GM23338 (cell line): ENCODE measurements around the gene SLC13A3. TPM values are rescaled to one million over a fixed set of nuclear protein-coding genes. Genes with fewer than 3 reads are reported as not detected.

ENCODE experiments used
- ATAC-seq: fragments of 200-7000 bp; cut with Tn5 transposase; 3 replicates; pipeline ENCODE4 v1.9.1; 2020
- DNase-seq: peaks from one replicate; pipeline ENCODE4 v3.0.0-alpha.2; 2015; ENCODE audit warnings: low spot score
- H2AFZ ChIP-seq: fragments of 200-600 bp; sonication (generic); 2 replicates; pipeline ENCODE4 v1.8.0; 2016; ENCODE audit warnings: antibody characterized with exemption, mild to moderate bottlenecking, moderate library complexity
- H3F3A ChIP-seq: fragments of 200-600 bp; sonication (generic); replicated peaks from 2 replicates; pipeline ENCODE4 v1.8.0; 2017; ENCODE audit warnings: antibody characterized with exemption, mixed run types, low read depth
- H3K27ac ChIP-seq: fragments of 200-600 bp; sonication (generic); 2 replicates; pipeline ENCODE4 v1.6.1; 2016; ENCODE audit warnings: low read depth
- H3K27me3 ChIP-seq: fragments of 200-600 bp; sonication (generic); 2 replicates; pipeline ENCODE4 v1.8.0; 2016; ENCODE audit warnings: mild to moderate bottlenecking, mixed run types, moderate library complexity; ENCODE audit not compliant: insufficient read depth
- H3K36me3 ChIP-seq: fragments of 200-600 bp; sonication (generic); 2 replicates; pipeline ENCODE4 v1.8.0; 2016; ENCODE audit warnings: mild to moderate bottlenecking; ENCODE audit not compliant: insufficient read depth
- H3K4me1 ChIP-seq: fragments of 200-600 bp; sonication (generic); 2 replicates; pipeline ENCODE4 v1.8.0; 2016; ENCODE audit warnings: mild to moderate bottlenecking, moderate library complexity; ENCODE audit not compliant: insufficient read depth
- H3K4me2 ChIP-seq: fragments of 200-600 bp; sonication (generic); 2 replicates; pipeline ENCODE4 v1.7.1; 2017; ENCODE audit warnings: mixed run types
- H3K4me3 ChIP-seq: fragments of 200-600 bp; sonication (generic); 2 replicates; pipeline ENCODE4 v1.6.1; 2016; ENCODE audit warnings: mixed run types
- H3K79me2 ChIP-seq: fragments of 200-600 bp; sonication (generic); replicated peaks from 2 replicates; pipeline ENCODE4 v1.8.0; 2017; ENCODE audit warnings: mild to moderate bottlenecking; ENCODE audit not compliant: insufficient read depth
- H3K9me2 ChIP-seq: fragments of 200-600 bp; sonication (generic); 2 replicates; pipeline ENCODE4 v1.8.0; 2017; ENCODE audit not compliant: insufficient read depth
- H4K20me1 ChIP-seq: fragments of 200-600 bp; sonication (generic); replicated peaks from 2 replicates; pipeline ENCODE4 v1.8.0; 2017; ENCODE audit warnings: mild to moderate bottlenecking; ENCODE audit not compliant: insufficient read depth
- H3K27ac Mint-ChIP-seq: 2 replicates; pipeline ENCODE4 v1.8.0; 2020; ENCODE audit warnings: inconsistent platforms, mild to moderate bottlenecking, moderate library complexity, mixed read lengths
- H3K27me3 Mint-ChIP-seq: 3 replicates; pipeline ENCODE4 v1.8.0; 2022; ENCODE audit warnings: low read depth, mild to moderate bottlenecking, moderate library complexity, mixed read lengths, inconsistent platforms; ENCODE audit not compliant: insufficient read depth, poor library complexity
- H3K36me3 Mint-ChIP-seq: 3 replicates; pipeline ENCODE4 v1.8.0; 2021; ENCODE audit warnings: low read depth, mild to moderate bottlenecking, inconsistent platforms, moderate library complexity, mixed read lengths
- H3K4me1 Mint-ChIP-seq: 3 replicates; pipeline ENCODE4 v1.8.0; 2020; ENCODE audit warnings: mild to moderate bottlenecking, inconsistent platforms, mixed read lengths
- H3K4me3 Mint-ChIP-seq: 3 replicates; pipeline ENCODE4 v1.8.0; 2021; ENCODE audit warnings: moderate library complexity, mild to moderate bottlenecking, inconsistent platforms, mixed read lengths
- H3K9me3 Mint-ChIP-seq: 3 replicates; pipeline ENCODE4 v1.8.0; 2020; ENCODE audit warnings: moderate library complexity, mild to moderate bottlenecking, inconsistent platforms, mixed read lengths
- CREB1 ChIP-seq: fragments of 250-450 bp; sonication (Bioruptor Pico); IDR thresholded peaks from 2 replicates; pipeline ENCODE4 v1.5.0; 2020; ENCODE audit warnings: low read depth, mild to moderate bottlenecking, moderate library complexity
- EZH2 ChIP-seq: fragments of 200-600 bp; sonication (generic); IDR thresholded peaks from one replicate; pipeline ENCODE4 v1.8.0; 2017; ENCODE audit warnings: antibody characterized with exemption, mild to moderate bottlenecking, low read depth; ENCODE audit not compliant: unreplicated experiment
- EZH2phosphoT487 ChIP-seq: fragments of 200-600 bp; sonication (generic); IDR thresholded peaks from one replicate; pipeline ENCODE4 v1.8.1; 2018; ENCODE audit warnings: antibody characterized with exemption; ENCODE audit not compliant: unreplicated experiment
- JUNB ChIP-seq: IDR thresholded peaks from one replicate; pipeline ENCODE4 v1.6.1; 2016; ENCODE audit warnings: antibody characterized with exemption; ENCODE audit not compliant: unreplicated experiment
- NANOG ChIP-seq: IDR thresholded peaks from 2 replicates; pipeline ENCODE4 v1.6.1; 2016; ENCODE audit warnings: antibody characterized with exemption, borderline replicate concordance
- POLR2AphosphoS5 ChIP-seq: IDR thresholded peaks from 2 replicates; pipeline ENCODE4 v1.6.1; 2016; ENCODE audit warnings: antibody characterized with exemption, low read depth
- REST ChIP-seq: IDR thresholded peaks from one replicate; pipeline ENCODE4 v1.6.1; 2018; ENCODE audit warnings: antibody characterized with exemption; ENCODE audit not compliant: unreplicated experiment
- STAT1 ChIP-seq: IDR thresholded peaks from one replicate; pipeline ENCODE4 v1.6.1; 2016; ENCODE audit warnings: antibody characterized with exemption; ENCODE audit not compliant: unreplicated experiment
- ZNF114 ChIP-seq: fragments of 250-450 bp; sonication (Bioruptor Pico); IDR thresholded peaks from 2 replicates; pipeline ENCODE4 v1.5.0; 2020; ENCODE audit warnings: mild to moderate bottlenecking, moderate library complexity
- ZNF331 ChIP-seq: fragments of 250-450 bp; sonication (Bioruptor Pico); IDR thresholded peaks from 2 replicates; pipeline ENCODE4 v1.5.0; 2020; ENCODE audit warnings: low read depth, mild to moderate bottlenecking, moderate library complexity
- ZNF462 ChIP-seq: fragments of 250-450 bp; sonication (Bioruptor Pico); IDR thresholded peaks from 2 replicates; pipeline ENCODE4 v1.5.0; 2020; ENCODE audit warnings: mild to moderate bottlenecking, moderate library complexity
- polyA plus RNA-seq: library from polyadenylated mRNA; unstranded; fragments of >200 nt; fragmentation: Nextera tagmentation; extraction: Ambion mirVana; gene quantifications from 2 replicates; pipeline ENCODE4 v1.2.1, GENCODE V29; 2016
- total RNA-seq: library from RNA; depleted of rRNA; stranded (reverse); fragments of >200 nt; shearing (Covaris generic); gene quantifications from 2 replicates; pipeline ENCODE4 v1.2.3, GENCODE V29; 2014
- TF ChIP-seq, protein P1 (sequence below), 2 experiments: fragments of 200-600 bp in 1 of 2; sonication (generic) in 1 of 2; conservative IDR thresholded peaks; 2 replicates each; pipeline versions ENCODE4 v1.5.1 to v1.6.1; 2016 to 2017; ENCODE audit warnings: antibody characterized with exemption in 2 of 2, low read depth in 2 of 2, mild to moderate bottlenecking in 2 of 2, moderate library complexity in 1 of 2
- TF ChIP-seq, protein P2 (sequence below): IDR thresholded peaks from 2 replicates; pipeline ENCODE4 v1.6.1; 2016; ENCODE audit warnings: antibody characterized with exemption

The SLC13A3 gene
- total and polyA plus RNA-seq, 2 experiments from 2014 or later: 8.6 to 9.1 TPM

GRCh38 chr20:46566125-46566524 is 85.1 kb downstream of the SLC13A3 start:
- Mint-ChIP-seq H3K4me1 (peaks cover 7% of the 10 kb centered on the region; the same call in 1 of the 3 replicates), H3K27ac (no peak overlapping the region), H3K4me3 (no peak overlapping the region), H3K36me3 (no peaks in the 10 kb centered on the region), H3K27me3 (no peaks in the 10 kb centered on the region), H3K9me3 (no peaks in the 10 kb centered on the region)
- DNase-seq (no peak), ATAC-seq (no peak)
- no peaks in the 10 kb centered on the region for H4K20me1 ChIP-seq
- peaks cover 20% of the 10 kb centered on the region; the same call in 1 of the 2 replicates for H3K4me1 ChIP-seq
- no peaks in the 10 kb centered on the region for H3K79me2 ChIP-seq
- H3K36me3 ChIP-seq: no peaks in the 10 kb centered on the region
- no peaks in the 10 kb centered on the region for H3K27me3 ChIP-seq
- H3K4me3 ChIP-seq: no peak overlapping the region
- TF ChIP-seq ZNF331 (no peak), EZH2 (no peak), CREB1 (CRISPR knock-in tag) (no peak), JUNB (no peak), STAT1 (no peak), EZH2phosphoT487 (no peak), NANOG (no peak), ZNF462 (CRISPR knock-in tag) (no peak), ZNF114 (CRISPR knock-in tag) (no peak), POLR2AphosphoS5 (no peak), REST (no peak)
- TF ChIP-seq, protein P1, sequence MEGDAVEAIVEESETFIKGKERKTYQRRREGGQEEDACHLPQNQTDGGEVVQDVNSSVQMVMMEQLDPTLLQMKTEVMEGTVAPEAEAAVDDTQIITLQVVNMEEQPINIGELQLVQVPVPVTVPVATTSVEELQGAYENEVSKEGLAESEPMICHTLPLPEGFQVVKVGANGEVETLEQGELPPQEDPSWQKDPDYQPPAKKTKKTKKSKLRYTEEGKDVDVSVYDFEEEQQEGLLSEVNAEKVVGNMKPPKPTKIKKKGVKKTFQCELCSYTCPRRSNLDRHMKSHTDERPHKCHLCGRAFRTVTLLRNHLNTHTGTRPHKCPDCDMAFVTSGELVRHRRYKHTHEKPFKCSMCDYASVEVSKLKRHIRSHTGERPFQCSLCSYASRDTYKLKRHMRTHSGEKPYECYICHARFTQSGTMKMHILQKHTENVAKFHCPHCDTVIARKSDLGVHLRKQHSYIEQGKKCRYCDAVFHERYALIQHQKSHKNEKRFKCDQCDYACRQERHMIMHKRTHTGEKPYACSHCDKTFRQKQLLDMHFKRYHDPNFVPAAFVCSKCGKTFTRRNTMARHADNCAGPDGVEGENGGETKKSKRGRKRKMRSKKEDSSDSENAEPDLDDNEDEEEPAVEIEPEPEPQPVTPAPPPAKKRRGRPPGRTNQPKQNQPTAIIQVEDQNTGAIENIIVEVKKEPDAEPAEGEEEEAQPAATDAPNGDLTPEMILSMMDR (conservative IDR thresholded peaks at IDR 0.05; ENCODE audit: low read depth in 2 of 2): no peak
- TF ChIP-seq, protein P2, sequence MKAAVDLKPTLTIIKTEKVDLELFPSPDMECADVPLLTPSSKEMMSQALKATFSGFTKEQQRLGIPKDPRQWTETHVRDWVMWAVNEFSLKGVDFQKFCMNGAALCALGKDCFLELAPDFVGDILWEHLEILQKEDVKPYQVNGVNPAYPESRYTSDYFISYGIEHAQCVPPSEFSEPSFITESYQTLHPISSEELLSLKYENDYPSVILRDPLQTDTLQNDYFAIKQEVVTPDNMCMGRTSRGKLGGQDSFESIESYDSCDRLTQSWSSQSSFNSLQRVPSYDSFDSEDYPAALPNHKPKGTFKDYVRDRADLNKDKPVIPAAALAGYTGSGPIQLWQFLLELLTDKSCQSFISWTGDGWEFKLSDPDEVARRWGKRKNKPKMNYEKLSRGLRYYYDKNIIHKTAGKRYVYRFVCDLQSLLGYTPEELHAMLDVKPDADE: no peak
- H3K9me2 ChIP-seq: no peaks in the 10 kb centered on the region
- no peak overlapping the region for H3K27ac ChIP-seq
- no peaks in the 10 kb centered on the region for H3F3A ChIP-seq
- no peak overlapping the region for H2AFZ ChIP-seq
- no peak overlapping the region for H3K4me2 ChIP-seq
